Caco-2 (cell line): ENCODE results near the gene DDX24. TPM values are rescaled to one million over a fixed set of nuclear protein-coding genes. Genes with fewer than 3 reads are reported as not detected.

Experiments used
- Bru-seq: library from RNA; stranded (reverse); fragments of 400-500 nt; gene quantifications from one replicate; lab custom pipeline; 2021; lab: Mats Ljungman, UMichigan
- BruChase-seq, 2 experiments: library from RNA; stranded (reverse); fragments of 400-500 nt; gene quantifications; one replicate each; lab custom pipeline; 2021; lab: Mats Ljungman, UMichigan
- BruUV-seq: library from RNA; stranded (reverse); fragments of 400-500 nt; replicated peaks from 2 replicates; lab custom pipeline; 2021; lab: Mats Ljungman, UMichigan
- CTCF ChIA-PET: fragments of 300-600 bp; sonication (Branson Sonifier 250); formaldehyde crosslinking; loops from one replicate; lab custom pipeline; 2022; ENCODE audit warnings: antibody characterized with exemption; lab: Charles Lee
- POLR2A ChIA-PET: fragments of 300-600 bp; sonication (Branson Sonifier 250); formaldehyde crosslinking; loops from one replicate; lab custom pipeline; 2022; ENCODE audit warnings: antibody characterized with exemption; lab: Charles Lee
- DNase-seq, 2 experiments: peaks; one replicate each; pipeline versions ENCODE4 v3.0.0 to v3.0.0-alpha.2; 2020 to 2022
- H3K27me3 ChIP-seq: replicated peaks from 2 replicates; pipeline ENCODE4 v1.6.0; 2011; ENCODE audit warnings: low read length; ENCODE audit not compliant: control insufficient read depth, insufficient read depth
- H3K36me3 ChIP-seq: 2 replicates; pipeline ENCODE4 v1.5.1; 2011; ENCODE audit warnings: low read length; ENCODE audit not compliant: control insufficient read depth, insufficient read depth
- H3K4me1 ChIP-seq: fragments of 250-450 bp; sonication (Bioruptor Pico); 2 replicates; pipeline ENCODE4 v1.5.1; 2020; ENCODE audit warnings: mild to moderate bottlenecking
- H3K4me3 ChIP-seq: 2 replicates; pipeline ENCODE4 v1.5.1; 2011; ENCODE audit warnings: low read depth, mild to moderate bottlenecking, control low read depth, low read length
- H3K9me3 ChIP-seq: fragments of 250-450 bp; sonication (Bioruptor Pico); 2 replicates; pipeline ENCODE4 v1.5.1; 2020; ENCODE audit warnings: mild to moderate bottlenecking, moderate library complexity
- H3K27ac Mint-ChIP-seq: one replicate; pipeline ENCODE4 v1.8.0; 2022; ENCODE audit warnings: mixed read lengths; ENCODE audit not compliant: unreplicated experiment
- H3K27me3 Mint-ChIP-seq: one replicate; pipeline ENCODE4 v1.8.0; 2022; ENCODE audit warnings: mixed read lengths; ENCODE audit not compliant: insufficient read depth, unreplicated experiment
- H3K36me3 Mint-ChIP-seq: one replicate; pipeline ENCODE4 v1.8.0; 2022; ENCODE audit warnings: mild to moderate bottlenecking, mixed read lengths; ENCODE audit not compliant: insufficient read depth, unreplicated experiment
- H3K4me1 Mint-ChIP-seq: one replicate; pipeline ENCODE4 v1.8.0; 2022; ENCODE audit warnings: low read depth, mixed read lengths; ENCODE audit not compliant: unreplicated experiment
- H3K4me3 Mint-ChIP-seq: one replicate; pipeline ENCODE4 v1.8.0; 2022; ENCODE audit warnings: mild to moderate bottlenecking, moderate library complexity, mixed read lengths; ENCODE audit not compliant: unreplicated experiment
- H3K9me3 Mint-ChIP-seq: one replicate; pipeline ENCODE4 v1.8.0; 2022; ENCODE audit warnings: mixed read lengths; ENCODE audit not compliant: unreplicated experiment
- intact Hi-C: fragments of 100-400 bp; cut with micrococcal nuclease; formaldehyde crosslinking; loops from one replicate; pipeline ENCODE4 v1.10.0; 2022; ENCODE audit not compliant: unreplicated experiment
- long read RNA-seq: library from polyadenylated mRNA; stranded (forward); transcript quantifications from one replicate; pipeline ENCODE4 v2.0.0, GENCODE V29; 2022
- total RNA-seq: library from RNA; stranded (reverse); gene quantifications from 2 replicates; pipeline ENCODE4 v1.2.3, GENCODE V29; 2022
- TF ChIP-seq, protein P1 (sequence below), 2 experiments: fragments of 200-600 bp in 1 of 2; IDR thresholded peaks; 1 replicate in 1 of 2; 2 replicates in 1 of 2; pipeline versions ENCODE4 v1.5.1 to v1.8.0; 2011 to 2022; ENCODE audit warnings: antibody characterized with exemption in 1 of 2, control low read depth in 1 of 2, inconsistent platforms in 1 of 2, low read depth in 1 of 2, low read length in 1 of 2, mild to moderate bottlenecking in 1 of 2, moderate library complexity in 1 of 2; ENCODE audit not compliant: insufficient read depth in 1 of 2, severe bottlenecking in 1 of 2, unreplicated experiment in 1 of 2

The DDX24 gene, protein sequence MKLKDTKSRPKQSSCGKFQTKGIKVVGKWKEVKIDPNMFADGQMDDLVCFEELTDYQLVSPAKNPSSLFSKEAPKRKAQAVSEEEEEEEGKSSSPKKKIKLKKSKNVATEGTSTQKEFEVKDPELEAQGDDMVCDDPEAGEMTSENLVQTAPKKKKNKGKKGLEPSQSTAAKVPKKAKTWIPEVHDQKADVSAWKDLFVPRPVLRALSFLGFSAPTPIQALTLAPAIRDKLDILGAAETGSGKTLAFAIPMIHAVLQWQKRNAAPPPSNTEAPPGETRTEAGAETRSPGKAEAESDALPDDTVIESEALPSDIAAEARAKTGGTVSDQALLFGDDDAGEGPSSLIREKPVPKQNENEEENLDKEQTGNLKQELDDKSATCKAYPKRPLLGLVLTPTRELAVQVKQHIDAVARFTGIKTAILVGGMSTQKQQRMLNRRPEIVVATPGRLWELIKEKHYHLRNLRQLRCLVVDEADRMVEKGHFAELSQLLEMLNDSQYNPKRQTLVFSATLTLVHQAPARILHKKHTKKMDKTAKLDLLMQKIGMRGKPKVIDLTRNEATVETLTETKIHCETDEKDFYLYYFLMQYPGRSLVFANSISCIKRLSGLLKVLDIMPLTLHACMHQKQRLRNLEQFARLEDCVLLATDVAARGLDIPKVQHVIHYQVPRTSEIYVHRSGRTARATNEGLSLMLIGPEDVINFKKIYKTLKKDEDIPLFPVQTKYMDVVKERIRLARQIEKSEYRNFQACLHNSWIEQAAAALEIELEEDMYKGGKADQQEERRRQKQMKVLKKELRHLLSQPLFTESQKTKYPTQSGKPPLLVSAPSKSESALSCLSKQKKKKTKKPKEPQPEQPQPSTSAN
- total RNA-seq: 131 and 132 TPM in 2 replicates
- percentile 86 among the genes with signal in this experiment for Bru-seq, nascent RNA
- percentile 85 among the genes with signal in this experiment for BruChase-seq, experiment 1, labeled RNA remaining after a 2-hour chase
- percentile 87 among the genes with signal in this experiment for BruChase-seq, experiment 2, labeled RNA remaining after a 6-hour chase
- long read RNA-seq, full-length matches to known transcripts: 113 of 129 reads
- long read RNA-seq, partial matches to known transcripts: 15 of 129 reads
- long read RNA-seq, other reads (novel, unspliced or antisense): 1 of 129 reads

- no TSS peak for BruUV-seq
- H3K27ac Mint-ChIP-seq: peak within 1 kb of the TSS; percentile 99
- intact Hi-C loops: no loop called here
- DNase-seq: peak; percentile 93 to 95
- H3K27me3 Mint-ChIP-seq: no peaks in the 10 kb centered on the region
- H3K27me3 ChIP-seq: no peaks in the 10 kb centered on the region
- H3K36me3 Mint-ChIP-seq: peaks cover 38% of the 10 kb centered on the region
- peaks cover 5% of the 10 kb centered on the region for H3K9me3 ChIP-seq
- H3K4me1 ChIP-seq: no peaks in the 10 kb centered on the region
- H3K4me3 ChIP-seq: peak within 1 kb of the TSS; percentile 81
- ChIA-PET POLR2A (interaction anchor here (0.6 to 1.0 kb wide), 6 partner anchors 28 to 1363 kb away, joined by 3 to 4 read pairs (median 3); no protein-coding TSS in a partner anchor), CTCF (interaction anchor here (0.7 to 1.6 kb wide), 4 partner anchors 30 to 51 kb away, joined by 4 to 6 read pairs (median 6); no protein-coding TSS in a partner anchor)
- H3K9me3 Mint-ChIP-seq: no peaks in the 10 kb centered on the region
- H3K36me3 ChIP-seq: peaks cover 6% of the 10 kb centered on the region
- H3K4me1 Mint-ChIP-seq: peaks cover 18% of the 10 kb centered on the region
- H3K4me3 Mint-ChIP-seq: peak within 1 kb of the TSS; percentile 98
- TF ChIP-seq, protein P1, sequence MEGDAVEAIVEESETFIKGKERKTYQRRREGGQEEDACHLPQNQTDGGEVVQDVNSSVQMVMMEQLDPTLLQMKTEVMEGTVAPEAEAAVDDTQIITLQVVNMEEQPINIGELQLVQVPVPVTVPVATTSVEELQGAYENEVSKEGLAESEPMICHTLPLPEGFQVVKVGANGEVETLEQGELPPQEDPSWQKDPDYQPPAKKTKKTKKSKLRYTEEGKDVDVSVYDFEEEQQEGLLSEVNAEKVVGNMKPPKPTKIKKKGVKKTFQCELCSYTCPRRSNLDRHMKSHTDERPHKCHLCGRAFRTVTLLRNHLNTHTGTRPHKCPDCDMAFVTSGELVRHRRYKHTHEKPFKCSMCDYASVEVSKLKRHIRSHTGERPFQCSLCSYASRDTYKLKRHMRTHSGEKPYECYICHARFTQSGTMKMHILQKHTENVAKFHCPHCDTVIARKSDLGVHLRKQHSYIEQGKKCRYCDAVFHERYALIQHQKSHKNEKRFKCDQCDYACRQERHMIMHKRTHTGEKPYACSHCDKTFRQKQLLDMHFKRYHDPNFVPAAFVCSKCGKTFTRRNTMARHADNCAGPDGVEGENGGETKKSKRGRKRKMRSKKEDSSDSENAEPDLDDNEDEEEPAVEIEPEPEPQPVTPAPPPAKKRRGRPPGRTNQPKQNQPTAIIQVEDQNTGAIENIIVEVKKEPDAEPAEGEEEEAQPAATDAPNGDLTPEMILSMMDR (IDR thresholded peaks at IDR 0.05; ENCODE audit: insufficient read depth in 1 of 2, low read depth in 1 of 2, low read length in 1 of 2, severe bottlenecking in 1 of 2, unreplicated experiment in 1 of 2): no peak
These were observed at the start of gene DDX24, which contains the start of gene IFI27L1 for GRCh38 chr14:94080621-94081385. Gene DDX24, minus strand, starts transcription at chr14:94081202. Its CDS starts 1,460 bp downstream, at chr14:94079742. Gene IFI27L1, plus strand, starts transcription at chr14:94081310. Its CDS starts 15,628 bp downstream, at chr14:94096938.

GRCh38 chr14:94129758-94130414 is 48.9 kb upstream of the DDX24 start:
- H3K4me1 Mint-ChIP-seq: peaks cover 10% of the 10 kb centered on the region
- Histone ChIP-seq H3K4me3 (peak overlapping the region; percentile 15), H3K27me3 (no peaks in the 10 kb centered on the region), H3K4me1 (no peaks in the 10 kb centered on the region), H3K36me3 (no peaks in the 10 kb centered on the region), H3K9me3 (no peaks in the 10 kb centered on the region)
- TF ChIP-seq, protein P1 (IDR thresholded peaks at IDR 0.05; ENCODE audit: insufficient read depth in 1 of 2, low read depth in 1 of 2, low read length in 1 of 2, severe bottlenecking in 1 of 2, unreplicated experiment in 1 of 2): no peak
- POLR2A ChIA-PET: no interaction called here
- no TSS peak for BruUV-seq
- peak overlapping the region; percentile 84 for H3K4me3 Mint-ChIP-seq
- no peaks in the 10 kb centered on the region for H3K27me3 Mint-ChIP-seq
- DNase-seq: no peak
- peaks cover 3% of the 10 kb centered on the region for H3K9me3 Mint-ChIP-seq
- intact Hi-C loops: loop anchor here (10.0 kb wide), 2 partner anchors 295 to 355 kb away; no protein-coding TSS in a partner anchor
- CTCF ChIA-PET: interaction anchor here (0.5 to 0.7 kb wide), 3 partner anchors 24 to 178 kb away, joined by 3 to 6 read pairs (median 4); partner anchors contain the start of genes DDX24 and IFI27L1
- no peak overlapping the region for H3K27ac Mint-ChIP-seq
- H3K36me3 Mint-ChIP-seq: no peaks in the 10 kb centered on the region
